DOHH2 (cell line): Measurements from ENCODE around the gene MEGF8.

Experiments used
- H3F3A ChIP-seq: fragments of 200-600 bp; sonication (generic), shearing (Covaris generic); 2 replicates; pipeline ENCODE4 v1.6.0; 2016; ENCODE audit warnings: antibody characterized with exemption, mild to moderate bottlenecking; ENCODE audit not compliant: control insufficient read depth, insufficient read depth
- H3K27ac ChIP-seq: fragments of 200-600 bp; sonication (generic); 2 replicates; pipeline ENCODE4 v1.5.1; 2014; ENCODE audit warnings: low read depth, mild to moderate bottlenecking, low read length, moderate library complexity
- H3K27me3 ChIP-seq: fragments of 200-600 bp; sonication (generic); 2 replicates; pipeline ENCODE4 v1.6.1; 2014; ENCODE audit warnings: mild to moderate bottlenecking, low read length, mixed read lengths; ENCODE audit not compliant: control insufficient read depth
- H3K36me3 ChIP-seq: fragments of 200-600 bp; sonication (generic); 2 replicates; pipeline ENCODE4 v1.6.1; 2014; ENCODE audit warnings: mild to moderate bottlenecking, low read length, moderate library complexity, mixed read lengths; ENCODE audit not compliant: control insufficient read depth
- H3K4me1 ChIP-seq: fragments of 200-600 bp; sonication (generic); 2 replicates; pipeline ENCODE4 v1.6.1; 2014; ENCODE audit warnings: mild to moderate bottlenecking, low read length, mixed read lengths; ENCODE audit not compliant: control insufficient read depth
- H3K4me2 ChIP-seq: fragments of 200-600 bp; sonication (generic); 2 replicates; pipeline ENCODE4 v1.6.0; 2014; ENCODE audit warnings: mild to moderate bottlenecking, low read length, moderate library complexity
- H3K4me3 ChIP-seq: fragments of 200-600 bp; sonication (generic); 2 replicates; pipeline ENCODE4 v1.5.1; 2014; ENCODE audit warnings: mild to moderate bottlenecking, low read length, mixed read lengths
- H3K79me2 ChIP-seq: fragments of 200-600 bp; sonication (generic); 2 replicates; pipeline ENCODE4 v1.6.1; 2014; ENCODE audit warnings: mild to moderate bottlenecking, low read length, mixed read lengths; ENCODE audit not compliant: control insufficient read depth
- H3K9me2 ChIP-seq: fragments of 200-600 bp; sonication (generic); replicated peaks from 2 replicates; pipeline ENCODE4 v1.6.1; 2014; ENCODE audit warnings: mild to moderate bottlenecking, low read length, mixed read lengths; ENCODE audit not compliant: control insufficient read depth
- H3K9me3 ChIP-seq: fragments of 200-600 bp; sonication (generic); 2 replicates; pipeline ENCODE4 v1.6.1; 2014; ENCODE audit warnings: antibody characterized with exemption, low read length, mixed read lengths; ENCODE audit not compliant: control insufficient read depth, insufficient read depth
- H4K20me1 ChIP-seq: fragments of 200-600 bp; sonication (generic); 2 replicates; pipeline ENCODE4 v1.6.0; 2014; ENCODE audit warnings: low read depth, mild to moderate bottlenecking, antibody characterized with exemption, low read length, moderate library complexity; ENCODE audit not compliant: control insufficient read depth, insufficient read depth
- EZH2phosphoT487 ChIP-seq: fragments of 200-600 bp; sonication (generic); IDR thresholded peaks from 2 replicates; pipeline ENCODE4 v1.6.1; 2017; ENCODE audit warnings: borderline replicate concordance, mild to moderate bottlenecking, antibody characterized with exemption, low read length, moderate library complexity, mixed read lengths
- TF ChIP-seq, protein P1 (sequence below): fragments of 200-600 bp; sonication (generic); IDR thresholded peaks from one replicate; pipeline ENCODE4 v1.5.1; 2014; ENCODE audit warnings: antibody characterized with exemption, mild to moderate bottlenecking, low read depth, low read length; ENCODE audit not compliant: poor library complexity, severe bottlenecking

MEGF8 gene

DNA sequence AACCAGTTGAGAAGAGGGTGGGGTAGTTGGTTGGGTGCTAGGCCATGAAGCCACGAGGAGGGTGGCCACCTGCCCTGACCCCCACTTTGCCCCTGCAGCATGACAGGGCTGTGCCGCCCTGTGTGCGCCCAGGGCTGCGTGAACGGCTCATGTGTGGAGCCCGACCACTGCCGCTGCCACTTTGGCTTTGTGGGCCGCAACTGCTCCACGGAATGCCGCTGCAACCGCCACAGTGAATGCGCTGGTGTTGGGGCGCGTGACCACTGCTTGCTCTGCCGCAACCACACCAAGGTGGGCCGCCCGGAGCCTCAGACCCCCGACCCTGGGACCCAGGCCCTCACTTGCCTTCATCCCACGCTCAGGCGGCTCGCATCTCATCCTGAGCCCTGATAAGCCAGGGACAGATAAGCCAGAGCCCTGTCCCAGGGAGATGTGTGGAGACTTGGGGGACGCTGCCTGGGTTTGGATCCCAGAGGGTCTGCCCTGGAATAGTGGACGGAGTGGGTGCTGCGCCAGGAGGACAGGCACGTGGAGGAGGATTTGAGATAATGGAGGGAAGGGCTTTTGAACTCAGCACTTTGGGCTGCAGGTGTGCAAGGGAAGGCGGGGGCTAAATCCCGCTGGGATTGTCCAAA is 44.1 kb downstream of the MEGF8 start:
- H4K20me1 ChIP-seq, result no peaks in the 10 kb centered on the region; the same call in 1 of the 2 replicates
- H3K4me1 ChIP-seq, result peaks cover 8% of the 10 kb centered on the region
- TF ChIP-seq EZH2phosphoT487, result no peak
- TF ChIP-seq, protein P1, sequence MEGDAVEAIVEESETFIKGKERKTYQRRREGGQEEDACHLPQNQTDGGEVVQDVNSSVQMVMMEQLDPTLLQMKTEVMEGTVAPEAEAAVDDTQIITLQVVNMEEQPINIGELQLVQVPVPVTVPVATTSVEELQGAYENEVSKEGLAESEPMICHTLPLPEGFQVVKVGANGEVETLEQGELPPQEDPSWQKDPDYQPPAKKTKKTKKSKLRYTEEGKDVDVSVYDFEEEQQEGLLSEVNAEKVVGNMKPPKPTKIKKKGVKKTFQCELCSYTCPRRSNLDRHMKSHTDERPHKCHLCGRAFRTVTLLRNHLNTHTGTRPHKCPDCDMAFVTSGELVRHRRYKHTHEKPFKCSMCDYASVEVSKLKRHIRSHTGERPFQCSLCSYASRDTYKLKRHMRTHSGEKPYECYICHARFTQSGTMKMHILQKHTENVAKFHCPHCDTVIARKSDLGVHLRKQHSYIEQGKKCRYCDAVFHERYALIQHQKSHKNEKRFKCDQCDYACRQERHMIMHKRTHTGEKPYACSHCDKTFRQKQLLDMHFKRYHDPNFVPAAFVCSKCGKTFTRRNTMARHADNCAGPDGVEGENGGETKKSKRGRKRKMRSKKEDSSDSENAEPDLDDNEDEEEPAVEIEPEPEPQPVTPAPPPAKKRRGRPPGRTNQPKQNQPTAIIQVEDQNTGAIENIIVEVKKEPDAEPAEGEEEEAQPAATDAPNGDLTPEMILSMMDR, result no peak
- H3F3A ChIP-seq, result no peaks in the 10 kb centered on the region
- H3K79me2 ChIP-seq, result no peaks in the 10 kb centered on the region
- peaks cover 1% of the 10 kb centered on the region for H3K36me3 ChIP-seq
- peaks cover under 1% of the 10 kb centered on the region; the same call in 1 of the 2 replicates for H3K9me3 ChIP-seq
- no peak overlapping the region for H3K4me2 ChIP-seq
- no peak overlapping the region for H3K4me3 ChIP-seq
- H3K9me2 ChIP-seq, result no peaks in the 10 kb centered on the region
- H3K27me3 ChIP-seq, result no peaks in the 10 kb centered on the region
- H3K27ac ChIP-seq, result no peak overlapping the region

DNA sequence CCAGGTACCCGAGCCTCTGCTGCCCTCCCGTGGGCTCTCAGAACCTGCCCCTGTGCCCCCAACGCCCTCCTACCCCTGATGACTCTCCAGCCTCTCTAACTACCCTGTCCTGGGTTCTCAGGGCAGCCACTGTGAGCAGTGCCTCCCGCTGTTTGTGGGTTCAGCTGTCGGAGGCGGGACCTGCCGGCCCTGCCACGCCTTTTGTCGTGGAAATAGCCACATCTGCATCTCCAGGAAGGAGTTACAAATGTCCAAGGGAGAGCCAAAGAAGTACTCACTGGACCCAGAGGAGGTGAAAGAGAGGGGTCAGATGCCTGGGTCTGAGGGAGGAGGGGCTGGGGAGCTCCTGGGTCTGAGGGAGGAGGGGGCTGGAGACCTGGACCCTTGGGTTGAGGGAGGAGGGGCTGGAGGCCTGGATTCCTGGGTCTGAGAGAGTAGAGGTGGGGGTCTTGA is 44.7 kb downstream of the MEGF8 start:
- TF ChIP-seq, protein P1, result no peak
- no peak for TF ChIP-seq EZH2phosphoT487
- Histone ChIP-seq H3K27me3 (no peaks in the 10 kb centered on the region), H3K9me2 (no peaks in the 10 kb centered on the region), H3K4me1 (peaks cover 3% of the 10 kb centered on the region), H4K20me1 (no peaks in the 10 kb centered on the region; the same call in 1 of the 2 replicates), H3K36me3 (no peaks in the 10 kb centered on the region), H3K4me2 (no peak overlapping the region), H3K27ac (no peak overlapping the region), H3K9me3 (no peaks in the 10 kb centered on the region), H3F3A (no peaks in the 10 kb centered on the region), H3K79me2 (no peaks in the 10 kb centered on the region), H3K4me3 (no peak overlapping the region)

DNA sequence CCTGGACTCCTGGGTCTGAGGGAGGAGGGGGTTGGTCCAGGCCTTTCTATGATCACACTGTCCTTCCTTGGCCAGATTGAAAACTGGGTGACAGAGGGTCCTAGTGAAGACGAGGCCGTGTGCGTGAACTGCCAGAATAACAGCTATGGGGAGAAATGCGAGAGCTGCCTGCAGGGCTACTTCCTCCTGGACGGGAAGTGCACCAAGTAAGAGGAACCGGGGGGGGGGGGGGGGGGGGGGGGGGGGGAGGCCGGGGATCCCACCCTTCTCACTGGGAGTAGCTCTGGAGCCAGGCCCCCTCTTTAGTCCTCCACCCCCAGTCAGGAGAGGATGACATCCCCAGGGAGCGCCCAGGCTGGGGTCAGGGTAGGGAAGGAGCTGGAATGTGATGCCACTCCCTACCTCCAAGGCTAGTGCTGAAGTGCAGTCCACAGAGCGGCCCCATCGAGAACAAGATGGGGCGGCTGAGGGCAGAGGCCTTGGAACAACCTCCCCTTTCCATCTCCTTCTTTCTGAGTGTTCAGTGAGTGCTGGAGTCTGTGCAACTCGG is 45.3 kb downstream of the MEGF8 start:
- no peaks in the 10 kb centered on the region for H3K36me3 ChIP-seq
- no peak overlapping the region for H3K27ac ChIP-seq
- H3K4me1 ChIP-seq, result no peaks in the 10 kb centered on the region
- no peaks in the 10 kb centered on the region for H3F3A ChIP-seq
- no peaks in the 10 kb centered on the region; the same call in 1 of the 2 replicates for H4K20me1 ChIP-seq
- H3K27me3 ChIP-seq, result no peaks in the 10 kb centered on the region
- no peaks in the 10 kb centered on the region for H3K9me2 ChIP-seq
- no peak for TF ChIP-seq EZH2phosphoT487
- TF ChIP-seq, protein P1, result no peak
- no peaks in the 10 kb centered on the region for H3K79me2 ChIP-seq
- H3K4me3 ChIP-seq, result no peak overlapping the region
- no peaks in the 10 kb centered on the region for H3K9me3 ChIP-seq
- no peak overlapping the region for H3K4me2 ChIP-seq
